ENCODE measurements around the gene FXYD4. TPM values are rescaled to one million over a fixed set of nuclear protein-coding genes. Genes with fewer than 3 reads are reported as not detected.

The FXYD4 gene
- total and polyA plus RNA-seq, 2 experiments from 2014 or later = 0.19 to 0.80 TPM

DNA sequence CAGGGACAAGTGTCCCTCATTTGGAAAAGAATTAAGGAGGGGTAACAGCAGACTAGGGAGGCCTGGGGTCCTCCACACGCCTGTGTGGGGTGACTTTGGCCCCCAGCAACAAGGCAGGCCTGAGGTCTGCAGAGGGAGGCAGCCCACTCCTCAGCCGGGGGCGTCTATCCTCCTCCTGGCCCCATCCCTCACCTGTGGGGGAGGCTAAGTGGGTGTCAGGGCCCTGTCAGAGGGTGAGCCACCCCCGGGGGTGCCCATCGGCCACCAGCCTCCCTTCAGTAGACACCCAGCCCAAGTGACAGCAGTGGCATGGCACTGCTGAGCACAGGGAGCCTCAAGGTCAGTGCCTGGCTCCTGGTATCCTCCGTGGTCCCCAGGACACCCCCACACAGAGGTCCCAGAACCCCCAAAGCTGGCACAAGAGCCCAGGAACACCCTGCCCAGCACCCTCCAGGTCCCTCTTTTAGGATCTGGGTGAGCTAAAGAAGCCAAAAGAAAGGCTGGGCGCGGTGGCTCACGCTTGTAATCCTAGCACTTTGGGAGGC is 693 bp upstream of the FXYD4 start:
- H3K36me3 ChIP-seq (replicated peaks; ENCODE audit: insufficient read depth, low read depth) = no peaks in the 10 kb centered on the region
- H4K20me1 ChIP-seq (ENCODE audit: insufficient read depth, poor library complexity, severe bottlenecking) = no peaks in the 10 kb centered on the region
- DNase-seq (ENCODE audit: low spot score) = no peak
- H3K79me2 ChIP-seq = no peaks in the 10 kb centered on the region
- H3K4me2 ChIP-seq = no peak overlapping the region
- TF ChIP-seq, protein P1, sequence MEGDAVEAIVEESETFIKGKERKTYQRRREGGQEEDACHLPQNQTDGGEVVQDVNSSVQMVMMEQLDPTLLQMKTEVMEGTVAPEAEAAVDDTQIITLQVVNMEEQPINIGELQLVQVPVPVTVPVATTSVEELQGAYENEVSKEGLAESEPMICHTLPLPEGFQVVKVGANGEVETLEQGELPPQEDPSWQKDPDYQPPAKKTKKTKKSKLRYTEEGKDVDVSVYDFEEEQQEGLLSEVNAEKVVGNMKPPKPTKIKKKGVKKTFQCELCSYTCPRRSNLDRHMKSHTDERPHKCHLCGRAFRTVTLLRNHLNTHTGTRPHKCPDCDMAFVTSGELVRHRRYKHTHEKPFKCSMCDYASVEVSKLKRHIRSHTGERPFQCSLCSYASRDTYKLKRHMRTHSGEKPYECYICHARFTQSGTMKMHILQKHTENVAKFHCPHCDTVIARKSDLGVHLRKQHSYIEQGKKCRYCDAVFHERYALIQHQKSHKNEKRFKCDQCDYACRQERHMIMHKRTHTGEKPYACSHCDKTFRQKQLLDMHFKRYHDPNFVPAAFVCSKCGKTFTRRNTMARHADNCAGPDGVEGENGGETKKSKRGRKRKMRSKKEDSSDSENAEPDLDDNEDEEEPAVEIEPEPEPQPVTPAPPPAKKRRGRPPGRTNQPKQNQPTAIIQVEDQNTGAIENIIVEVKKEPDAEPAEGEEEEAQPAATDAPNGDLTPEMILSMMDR (IDR thresholded peaks at IDR 0.05; ENCODE audit: poor library complexity) = no peak
- TF ChIP-seq EZH2 (IDR thresholded peaks at IDR 0.05; ENCODE audit: borderline replicate concordance) (no peak), EZH2phosphoT487 (IDR thresholded peaks at IDR 0.05; ENCODE audit: low read depth, severe bottlenecking, unreplicated experiment) (no peak)
- H3K9me3 ChIP-seq (ENCODE audit: low read depth) = no peaks in the 10 kb centered on the region
- no peak overlapping the region for H3K4me3 ChIP-seq
- WGBS (ENCODE audit: low lambda C conversion rate, missing lambda C conversion rate) = 94% methylated on average over 9 of the region's 9 CpGs
- no peaks in the 10 kb centered on the region for H3K4me1 ChIP-seq (ENCODE audit: insufficient read depth)
- H3K27me3 ChIP-seq = no peaks in the 10 kb centered on the region
- no peak overlapping the region for H3K27ac ChIP-seq
- H2AFZ ChIP-seq = no peak overlapping the region
- H3K9me2 ChIP-seq (replicated peaks; ENCODE audit: insufficient read depth) = no peaks in the 10 kb centered on the region

DNA sequence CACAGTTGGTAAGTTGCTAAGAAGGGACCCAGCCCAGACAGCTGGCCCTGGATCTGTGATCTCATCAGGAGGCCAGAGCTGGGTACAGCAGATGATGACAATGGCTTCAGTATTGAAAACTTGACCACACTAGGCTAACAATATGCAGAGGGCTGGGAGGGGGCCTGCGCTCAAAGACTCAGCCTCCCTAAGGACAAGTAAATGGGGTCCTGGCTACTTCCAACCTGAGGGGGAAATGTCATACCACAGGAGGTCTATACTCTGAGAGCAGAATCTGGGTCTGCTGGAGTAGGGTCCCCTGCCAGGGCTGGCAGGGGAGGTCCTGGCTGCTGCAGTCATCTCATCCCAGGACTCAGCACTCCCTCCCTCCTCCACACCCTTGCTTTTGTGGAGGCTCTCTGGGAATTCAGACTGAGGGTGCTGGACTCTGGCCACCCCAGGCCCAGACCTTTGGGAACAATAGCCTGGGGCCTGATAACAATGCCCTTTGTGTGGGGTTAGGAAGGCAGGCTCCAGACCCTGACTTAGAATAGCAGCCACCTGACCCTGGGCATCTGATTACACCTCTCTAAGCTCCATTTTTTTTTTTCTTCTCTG is 1.4 kb downstream of the FXYD4 start:
- H3K36me3 ChIP-seq (replicated peaks; ENCODE audit: insufficient read depth, low read depth) = no peaks in the 10 kb centered on the region
- no peak overlapping the region for H3K4me3 ChIP-seq
- H3K27me3 ChIP-seq = no peaks in the 10 kb centered on the region
- no peaks in the 10 kb centered on the region for H3K9me2 ChIP-seq (replicated peaks; ENCODE audit: insufficient read depth)
- H4K20me1 ChIP-seq (ENCODE audit: insufficient read depth, poor library complexity, severe bottlenecking) = no peaks in the 10 kb centered on the region
- no peak for DNase-seq (ENCODE audit: low spot score)
- H2AFZ ChIP-seq = no peak overlapping the region
- no peaks in the 10 kb centered on the region for H3K79me2 ChIP-seq
- no peak overlapping the region for H3K4me2 ChIP-seq
- H3K4me1 ChIP-seq (ENCODE audit: insufficient read depth) = no peaks in the 10 kb centered on the region
- no peak overlapping the region for H3K27ac ChIP-seq
- no peaks in the 10 kb centered on the region for H3K9me3 ChIP-seq (ENCODE audit: low read depth)
- WGBS (ENCODE audit: low lambda C conversion rate, missing lambda C conversion rate) = 89% methylated on average over 1 of the region's 1 CpG
- TF ChIP-seq EZH2phosphoT487 (IDR thresholded peaks at IDR 0.05; ENCODE audit: low read depth, severe bottlenecking, unreplicated experiment) (no peak), EZH2 (IDR thresholded peaks at IDR 0.05; ENCODE audit: borderline replicate concordance) (no peak)
- TF ChIP-seq, protein P1 (IDR thresholded peaks at IDR 0.05; ENCODE audit: poor library complexity) = no peak

DNA sequence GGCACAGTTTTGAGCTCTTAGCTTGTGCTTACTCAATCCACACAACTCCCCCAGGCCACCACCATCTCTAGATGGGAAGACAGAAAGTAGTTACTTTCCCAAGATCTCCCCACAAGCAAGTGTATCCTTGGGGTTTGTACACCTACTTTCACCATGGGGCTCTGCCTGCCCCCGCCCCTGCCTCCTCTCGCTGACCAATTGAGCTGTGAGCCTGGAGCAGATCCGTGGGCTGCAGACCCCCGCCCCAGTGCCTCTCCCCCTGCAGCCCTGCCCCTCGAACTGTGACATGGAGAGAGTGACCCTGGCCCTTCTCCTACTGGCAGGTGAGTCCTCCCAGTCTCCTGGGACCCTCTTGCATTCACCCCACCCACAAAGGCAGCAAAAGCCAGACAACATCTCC is 2.0 kb downstream of the FXYD4 start:
- DNase-seq (ENCODE audit: low spot score) = no peak
- Histone ChIP-seq H3K27me3 (no peaks in the 10 kb centered on the region), H3K9me3 (ENCODE audit: low read depth) (no peaks in the 10 kb centered on the region), H2AFZ (no peak overlapping the region), H4K20me1 (ENCODE audit: insufficient read depth, poor library complexity, severe bottlenecking) (no peaks in the 10 kb centered on the region), H3K27ac (no peak overlapping the region), H3K4me2 (no peak overlapping the region), H3K4me3 (no peak overlapping the region), H3K36me3 (replicated peaks; ENCODE audit: insufficient read depth, low read depth) (no peaks in the 10 kb centered on the region), H3K9me2 (replicated peaks; ENCODE audit: insufficient read depth) (no peaks in the 10 kb centered on the region), H3K4me1 (ENCODE audit: insufficient read depth) (no peaks in the 10 kb centered on the region), H3K79me2 (no peaks in the 10 kb centered on the region)
- TF ChIP-seq EZH2phosphoT487 (IDR thresholded peaks at IDR 0.05; ENCODE audit: low read depth, severe bottlenecking, unreplicated experiment) = no peak
- TF ChIP-seq EZH2 (IDR thresholded peaks at IDR 0.05; ENCODE audit: borderline replicate concordance) = no peak
- TF ChIP-seq, protein P1 (IDR thresholded peaks at IDR 0.05; ENCODE audit: poor library complexity) = no peak
- 70% methylated on average over 4 of the region's 5 CpGs for WGBS (ENCODE audit: low lambda C conversion rate, missing lambda C conversion rate)

Measured in hepatocyte (in vitro differentiated cells).